Activated T-helper 2 cell treated with anti-CD3 and anti-CD28 coated beads, Interferon-gamma antibody, Interleukin-2, Interleukin-4, amounts not matched to agents 10 μg/mL and 5 μg/mL and 100 μg/mL, durations not matched to agents 14 hours and 24 hours and 36 hours (primary cell): ENCODE data around the gene ZBTB48. TPM values are rescaled to one million over a fixed set of nuclear protein-coding genes. Genes with fewer than 3 reads are reported as not detected.

Source experiments
- DNase-seq: peaks from one replicate; pipeline ENCODE4 v3.0.0; 2021; ENCODE audit warnings: low spot score
- H3K27ac Mint-ChIP-seq: one replicate; pipeline ENCODE4 v1.8.0; 2021; ENCODE audit warnings: mixed read lengths
- H3K27me3 Mint-ChIP-seq: one replicate; pipeline ENCODE4 v1.8.0; 2021; ENCODE audit warnings: low read depth, mixed read lengths
- H3K36me3 Mint-ChIP-seq: one replicate; pipeline ENCODE4 v1.8.0; 2021; ENCODE audit warnings: low read depth, mixed read lengths
- H3K4me1 Mint-ChIP-seq: one replicate; pipeline ENCODE4 v1.8.0; 2021; ENCODE audit warnings: low read depth, mixed read lengths
- H3K4me3 Mint-ChIP-seq: one replicate; pipeline ENCODE4 v1.8.0; 2021; ENCODE audit warnings: low read depth, mild to moderate bottlenecking, moderate library complexity, mixed read lengths
- H3K9me3 Mint-ChIP-seq: one replicate; pipeline ENCODE4 v1.8.0; 2021; ENCODE audit warnings: mixed read lengths
- intact Hi-C: fragments of 100-400 bp; cut with micrococcal nuclease; formaldehyde crosslinking; loops from one replicate; pipeline ENCODE4 v1.15.1; 2023
- total RNA-seq: library from RNA; stranded (reverse); gene quantifications from 2 replicates; pipeline ENCODE4 v1.2.3, GENCODE V29; 2022

ZBTB48 gene
- 26.3 and 28.0 TPM in 2 replicates for total RNA-seq

- Mint-ChIP-seq H3K36me3 (peaks cover 10% of the 10 kb centered on the region), H3K4me3 (peak within 1 kb of the TSS; percentile 88), H3K27ac (peak within 1 kb of the TSS; percentile 92), H3K27me3 (no peaks in the 10 kb centered on the region), H3K4me1 (peaks cover 31% of the 10 kb centered on the region), H3K9me3 (no peaks in the 10 kb centered on the region)
- peak; percentile 95 for DNase-seq
- intact Hi-C loops, result loop anchor here (1.0 to 2.0 kb wide), 2 partner anchors 24 to 25 kb away; partner anchors contain the start of genes NOL9 and TAS1R1
Observed at GRCh38 chr1:6579374-6580118, at the start of gene ZBTB48. Gene ZBTB48, plus strand, starts transcription at chr1:6579994. Its CDS starts 616 bp downstream, at chr1:6580610.

GRCh38 chr1:6530504-6531160, 49.2 kb upstream of the ZBTB48 start:
- Mint-ChIP-seq H3K4me1 (no peaks in the 10 kb centered on the region), H3K27ac (no peak overlapping the region), H3K4me3 (no peak overlapping the region), H3K36me3 (peaks cover 58% of the 10 kb centered on the region), H3K27me3 (no peaks in the 10 kb centered on the region), H3K9me3 (no peaks in the 10 kb centered on the region)
- intact Hi-C loops, result no loop called here
- no peak for DNase-seq

GRCh38 chr1:6531996-6532395, 47.8 kb upstream of the ZBTB48 start:
- Mint-ChIP-seq H3K4me3 (no peak overlapping the region), H3K4me1 (no peaks in the 10 kb centered on the region), H3K9me3 (no peaks in the 10 kb centered on the region), H3K27me3 (no peaks in the 10 kb centered on the region), H3K36me3 (peaks cover 49% of the 10 kb centered on the region), H3K27ac (no peak overlapping the region)
- DNase-seq, result no peak
- intact Hi-C loops, result no loop called here

GRCh38 chr1:6534248-6534822, 45.5 kb upstream of the ZBTB48 start:
- peaks cover 45% of the 10 kb centered on the region for H3K36me3 Mint-ChIP-seq
- no peaks in the 10 kb centered on the region for H3K4me1 Mint-ChIP-seq
- no peak for DNase-seq
- no peaks in the 10 kb centered on the region for H3K27me3 Mint-ChIP-seq
- no peak overlapping the region for H3K4me3 Mint-ChIP-seq
- intact Hi-C loops, result no loop called here
- H3K9me3 Mint-ChIP-seq, result no peaks in the 10 kb centered on the region
- no peak overlapping the region for H3K27ac Mint-ChIP-seq

- H3K36me3 Mint-ChIP-seq, result peaks cover 48% of the 10 kb centered on the region
- no peaks in the 10 kb centered on the region for H3K4me1 Mint-ChIP-seq
- no peaks in the 10 kb centered on the region for H3K27me3 Mint-ChIP-seq
- no peak for DNase-seq
- intact Hi-C loops, result no loop called here
- H3K4me3 Mint-ChIP-seq, result no peak overlapping the region
- H3K9me3 Mint-ChIP-seq, result no peaks in the 10 kb centered on the region
- H3K27ac Mint-ChIP-seq, result no peak overlapping the region
Observed at GRCh38 chr1:6535214-6535613, 44.6 kb upstream of the ZBTB48 start.

DNA sequence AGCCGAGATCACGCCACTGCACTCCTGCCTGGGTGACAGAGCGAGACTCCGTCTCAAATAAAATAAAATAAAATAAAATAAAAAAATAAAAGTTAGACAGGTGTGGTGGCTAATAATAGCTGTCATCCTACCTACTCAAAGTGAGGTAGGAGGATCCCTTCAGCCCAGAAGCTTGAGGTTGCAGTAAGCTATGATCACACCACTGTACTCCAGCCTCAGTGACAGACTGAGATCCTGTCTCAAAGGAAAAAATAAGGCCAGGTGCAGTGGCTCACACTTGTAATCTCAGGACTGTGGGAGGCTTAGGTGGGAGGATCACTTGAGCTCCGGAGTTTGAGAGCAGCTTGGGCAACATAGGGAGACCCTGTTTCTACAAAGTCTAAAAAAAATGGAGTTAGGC, 43.5 kb upstream of the ZBTB48 start:
- no peaks in the 10 kb centered on the region for H3K9me3 Mint-ChIP-seq
- intact Hi-C loops, result no loop called here
- H3K27ac Mint-ChIP-seq, result no peak overlapping the region
- peaks cover 48% of the 10 kb centered on the region for H3K36me3 Mint-ChIP-seq
- H3K27me3 Mint-ChIP-seq, result no peaks in the 10 kb centered on the region
- H3K4me1 Mint-ChIP-seq, result no peaks in the 10 kb centered on the region
- no peak for DNase-seq
- no peak overlapping the region for H3K4me3 Mint-ChIP-seq

DNA sequence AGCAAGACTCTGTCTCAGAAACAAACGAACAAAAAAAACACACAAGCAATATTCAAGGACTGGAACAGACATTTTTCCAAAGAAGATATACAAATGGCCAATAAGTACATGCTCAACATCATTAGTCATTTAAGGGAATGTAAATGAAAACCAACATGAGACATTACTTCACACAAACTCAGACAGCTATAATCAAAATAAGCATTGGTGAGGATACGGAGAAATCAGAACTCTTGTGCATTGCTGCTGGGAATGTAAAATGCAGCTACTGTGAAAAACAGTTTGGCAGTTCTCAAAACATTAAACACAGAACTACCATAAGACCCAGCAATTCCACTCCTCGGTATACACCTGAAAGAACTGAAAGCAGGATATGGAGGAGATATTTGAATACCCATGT, 40.8 kb upstream of the ZBTB48 start:
- Mint-ChIP-seq H3K27ac (no peak overlapping the region), H3K4me3 (no peak overlapping the region), H3K4me1 (no peaks in the 10 kb centered on the region), H3K36me3 (peaks cover 37% of the 10 kb centered on the region), H3K27me3 (no peaks in the 10 kb centered on the region), H3K9me3 (no peaks in the 10 kb centered on the region)
- DNase-seq, result no peak
- intact Hi-C loops, result no loop called here

GRCh38 chr1:6544831-6545230, 35.0 kb upstream of the ZBTB48 start:
- Mint-ChIP-seq H3K9me3 (no peaks in the 10 kb centered on the region), H3K4me1 (peaks cover 23% of the 10 kb centered on the region), H3K36me3 (peaks cover 62% of the 10 kb centered on the region), H3K27ac (peak overlapping the region; percentile 23), H3K27me3 (no peaks in the 10 kb centered on the region), H3K4me3 (no peak overlapping the region)
- intact Hi-C loops, result no loop called here
- DNase-seq, result no peak

DNA sequence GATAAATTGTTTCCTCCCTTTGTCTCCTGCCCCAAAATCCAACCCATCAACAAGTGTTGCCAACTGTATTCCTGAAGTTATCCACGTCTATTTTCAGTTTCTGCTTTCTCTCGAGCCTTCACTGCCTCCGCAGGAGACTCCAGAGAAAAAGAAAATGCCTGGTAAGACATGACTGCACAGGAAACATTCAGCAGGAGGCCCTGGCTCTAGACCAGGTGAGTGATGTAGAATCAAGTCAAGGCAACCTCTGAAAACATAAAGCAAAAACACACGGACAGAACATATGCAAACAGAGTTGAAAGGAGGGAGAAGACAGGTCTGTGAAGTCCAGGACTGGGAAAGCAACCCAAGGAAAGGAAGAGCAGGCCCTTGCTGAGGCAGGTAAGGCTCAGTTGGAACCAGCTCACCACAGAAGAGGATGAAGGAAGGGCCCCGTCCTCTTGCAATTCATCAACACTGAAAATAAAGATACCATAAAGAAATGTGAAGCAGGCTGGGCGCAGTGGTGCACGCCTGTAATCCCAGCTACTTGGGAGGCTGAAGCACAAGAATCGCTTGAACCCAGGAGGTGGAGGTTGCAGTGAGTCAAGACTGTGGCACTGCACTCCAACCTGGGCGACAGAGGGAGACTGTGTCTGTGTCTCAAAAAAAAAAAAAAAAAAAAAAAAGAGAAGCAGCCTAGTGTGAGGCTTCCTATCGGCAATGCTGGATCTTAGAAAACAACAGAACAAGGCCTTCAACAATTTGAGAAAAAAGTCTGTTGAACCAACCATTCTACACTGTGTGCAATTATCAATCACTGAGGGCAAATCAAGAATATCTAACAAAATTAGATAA, 34.3 kb upstream of the ZBTB48 start:
- Mint-ChIP-seq H3K27me3 (no peaks in the 10 kb centered on the region), H3K27ac (peak overlapping the region; percentile 23), H3K36me3 (peaks cover 67% of the 10 kb centered on the region), H3K4me3 (peak overlapping the region; percentile 6), H3K9me3 (no peaks in the 10 kb centered on the region), H3K4me1 (peaks cover 23% of the 10 kb centered on the region)
- intact Hi-C loops, result no loop called here
- DNase-seq, result peak; percentile 10

- no peaks in the 10 kb centered on the region for H3K27me3 Mint-ChIP-seq
- H3K4me1 Mint-ChIP-seq, result peaks cover 23% of the 10 kb centered on the region
- intact Hi-C loops, result no loop called here
- peaks cover 61% of the 10 kb centered on the region for H3K36me3 Mint-ChIP-seq
- H3K9me3 Mint-ChIP-seq, result no peaks in the 10 kb centered on the region
- no peak for DNase-seq
- peak overlapping the region; percentile 4 for H3K4me3 Mint-ChIP-seq
- peak overlapping the region; percentile 71 for H3K27ac Mint-ChIP-seq
Observed at GRCh38 chr1:6546326-6546725, 33.5 kb upstream of the ZBTB48 start.

GRCh38 chr1:6547301-6547700, 32.5 kb upstream of the ZBTB48 start:
- Mint-ChIP-seq H3K27ac (peak overlapping the region; percentile 30), H3K9me3 (no peaks in the 10 kb centered on the region), H3K27me3 (no peaks in the 10 kb centered on the region), H3K4me3 (no peak overlapping the region), H3K4me1 (peaks cover 23% of the 10 kb centered on the region), H3K36me3 (peaks cover 56% of the 10 kb centered on the region)
- DNase-seq, result no peak
- intact Hi-C loops, result no loop called here

GRCh38 chr1:6554031-6554906, 25.5 kb upstream of the ZBTB48 start, which contains the start of gene NOL9:
Gene NOL9, minus strand, starts transcription at chr1:6554513. Its CDS starts 11 bp downstream, at chr1:6554502.
- peak within 1 kb of the TSS; percentile 82 for H3K4me3 Mint-ChIP-seq
- intact Hi-C loops, result loop anchor here (2.0 to 5.0 kb wide), 4 partner anchors 25 to 67 kb away; partner anchors contain the start of genes KLHL21, PHF13 and ZBTB48
- peak within 1 kb of the TSS; percentile 61 for H3K27ac Mint-ChIP-seq
- peak; percentile 92 for DNase-seq
- H3K4me1 Mint-ChIP-seq, result peaks cover 10% of the 10 kb centered on the region
- H3K9me3 Mint-ChIP-seq, result no peaks in the 10 kb centered on the region
- no peaks in the 10 kb centered on the region for H3K27me3 Mint-ChIP-seq
- peaks cover 16% of the 10 kb centered on the region for H3K36me3 Mint-ChIP-seq
